Stimulated activated CD4-positive, alpha-beta T cell treated with anti-CD3 and anti-CD28 coated beads, Interleukin-15, amount 100 ng/mL, for 24 hours (primary cell): ENCODE measurements around the gene TTLL6.

Experiments used
- DNase-seq: peaks from one replicate; pipeline ENCODE4 v3.0.0-alpha.2; 2020

Gene TTLL6

DNA sequence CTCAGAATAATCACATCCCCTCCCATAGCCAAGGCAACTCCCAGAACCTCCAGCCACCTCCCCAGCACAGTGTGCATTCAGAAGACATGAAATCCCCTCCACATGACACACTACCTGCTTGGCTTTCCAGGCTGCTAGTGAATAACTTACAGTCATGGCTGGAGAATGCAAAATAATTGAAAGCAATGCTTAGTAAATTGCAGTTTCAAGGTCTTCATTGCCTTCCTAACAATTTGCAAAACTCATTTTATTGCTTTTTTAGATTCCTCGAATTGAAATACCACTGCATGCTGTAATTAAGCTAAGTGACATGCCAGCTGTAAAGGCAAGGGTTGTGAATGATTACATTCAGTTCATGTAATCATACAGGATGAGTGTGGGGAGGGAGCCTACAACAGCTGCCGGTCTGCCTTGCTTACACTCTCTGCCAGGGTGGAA, 59.5 kb downstream of the TTLL6 start:
- no peak for DNase-seq

DNA sequence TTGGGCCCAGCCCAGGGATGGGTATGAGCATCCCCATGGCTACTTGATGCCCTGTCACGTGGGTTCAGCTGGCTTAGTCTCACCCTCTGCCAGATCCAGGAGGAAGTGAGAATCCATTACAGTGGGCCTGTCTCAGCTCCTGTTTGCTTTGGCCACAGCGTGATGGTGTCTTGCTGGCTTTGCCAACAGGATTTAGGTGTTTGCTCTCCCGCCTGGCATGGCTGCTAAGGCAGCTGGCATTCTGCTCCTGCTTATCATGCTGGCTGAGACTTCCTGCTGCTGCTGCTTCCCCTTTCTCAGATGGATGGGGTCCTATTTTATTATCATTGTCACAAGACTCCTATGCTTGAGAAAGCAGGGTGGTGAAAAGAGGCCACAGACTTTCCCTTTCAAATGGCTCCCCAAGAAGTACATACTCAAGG, 60.2 kb downstream of the TTLL6 start:
- no peak for DNase-seq

DNA sequence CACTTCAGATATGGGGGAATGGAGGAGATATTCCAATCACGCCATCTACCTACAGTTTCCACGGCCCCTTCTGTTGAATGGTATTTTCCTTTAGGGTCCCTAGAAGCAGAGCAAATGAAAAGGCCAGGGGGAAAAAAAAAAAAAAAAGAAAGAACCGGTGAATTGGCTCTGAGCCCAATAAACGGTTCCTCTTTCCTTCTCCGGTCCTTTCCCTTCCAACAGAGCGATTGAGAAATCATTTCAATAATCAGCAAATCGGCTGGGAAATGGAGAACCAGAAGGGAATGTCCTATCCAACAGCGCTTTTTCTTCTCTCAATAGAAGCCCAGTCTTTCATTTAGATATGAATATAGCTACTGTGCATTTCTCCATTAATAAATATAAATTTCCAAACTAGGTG, 61.7 kb downstream of the TTLL6 start:
- no peak for DNase-seq

DNA sequence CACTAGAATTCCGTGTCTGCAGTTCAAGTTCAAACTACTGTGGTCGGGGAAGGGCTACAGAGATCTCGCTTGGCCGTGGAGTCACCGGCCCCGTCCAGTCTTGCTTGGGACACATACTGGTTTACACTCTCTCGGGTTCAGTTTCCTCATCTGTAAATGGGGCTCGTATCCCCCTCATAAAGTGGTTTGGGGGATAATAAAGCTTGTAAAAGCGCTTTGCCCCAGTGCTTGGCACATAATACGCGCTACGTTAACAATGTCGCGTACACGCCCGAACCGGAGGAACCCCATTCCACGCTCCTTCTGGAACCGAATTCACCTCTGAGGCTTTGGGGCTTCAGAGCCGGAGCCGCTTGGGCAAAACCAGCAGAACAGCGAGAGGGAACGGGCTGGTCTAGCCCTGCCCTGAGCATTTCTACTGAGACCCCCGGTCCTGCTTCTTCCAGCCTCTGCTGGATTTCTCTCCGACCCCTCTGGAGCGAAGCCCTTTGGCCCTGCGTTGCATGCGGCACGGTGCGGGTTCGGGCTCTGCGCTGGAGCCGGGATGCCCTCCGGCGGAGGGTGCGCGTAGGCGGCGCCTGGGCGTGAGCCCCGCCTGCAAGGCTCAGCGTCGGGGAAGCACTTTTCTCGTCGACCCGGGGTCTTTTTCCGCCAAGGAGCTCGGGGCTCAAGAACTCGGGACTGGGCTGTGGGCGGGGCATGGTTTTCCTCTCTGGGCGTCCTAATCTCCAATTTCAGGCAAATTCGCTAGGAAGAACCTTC, 62.3 kb downstream of the TTLL6 start:
- DNase-seq: no peak

DNA sequence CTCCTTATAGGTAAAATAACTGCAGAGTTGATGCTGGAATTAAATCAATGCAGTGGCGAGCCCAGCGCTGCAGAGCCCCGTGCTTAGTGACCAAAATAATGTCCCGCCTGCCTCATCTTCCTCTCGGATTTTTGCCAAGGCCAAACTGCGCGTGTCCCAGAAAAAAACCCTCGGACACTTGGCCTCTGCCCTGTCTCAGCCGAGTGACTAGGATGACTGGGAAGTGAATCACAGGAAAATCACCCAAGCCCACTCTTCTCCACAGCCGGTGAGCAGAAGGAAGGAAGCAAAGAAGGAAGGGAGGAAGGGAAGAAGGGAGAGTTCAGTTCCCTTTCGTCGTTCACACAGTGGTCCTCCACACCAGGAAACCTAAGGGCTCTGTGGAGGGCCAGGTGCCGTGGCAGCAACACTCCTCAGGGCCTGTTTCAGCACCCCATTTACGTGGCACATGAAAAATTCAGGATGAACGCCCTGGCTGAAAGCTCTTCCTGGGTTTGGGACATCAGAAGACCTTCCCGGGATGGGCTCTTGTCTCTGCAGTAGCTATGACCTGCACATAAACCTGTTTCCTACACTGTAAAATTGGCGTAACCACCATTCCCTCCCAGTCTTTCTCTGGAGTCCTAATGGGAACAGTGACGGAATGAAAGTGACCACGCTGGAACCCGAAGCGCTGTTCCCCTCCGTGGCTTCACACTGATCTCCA, 63.1 kb downstream of the TTLL6 start:
- DNase-seq: no peak

- no peak for DNase-seq
These were observed 64.4 kb downstream of the TTLL6 start for GRCh38 chr17:48752399-48753288.

DNA sequence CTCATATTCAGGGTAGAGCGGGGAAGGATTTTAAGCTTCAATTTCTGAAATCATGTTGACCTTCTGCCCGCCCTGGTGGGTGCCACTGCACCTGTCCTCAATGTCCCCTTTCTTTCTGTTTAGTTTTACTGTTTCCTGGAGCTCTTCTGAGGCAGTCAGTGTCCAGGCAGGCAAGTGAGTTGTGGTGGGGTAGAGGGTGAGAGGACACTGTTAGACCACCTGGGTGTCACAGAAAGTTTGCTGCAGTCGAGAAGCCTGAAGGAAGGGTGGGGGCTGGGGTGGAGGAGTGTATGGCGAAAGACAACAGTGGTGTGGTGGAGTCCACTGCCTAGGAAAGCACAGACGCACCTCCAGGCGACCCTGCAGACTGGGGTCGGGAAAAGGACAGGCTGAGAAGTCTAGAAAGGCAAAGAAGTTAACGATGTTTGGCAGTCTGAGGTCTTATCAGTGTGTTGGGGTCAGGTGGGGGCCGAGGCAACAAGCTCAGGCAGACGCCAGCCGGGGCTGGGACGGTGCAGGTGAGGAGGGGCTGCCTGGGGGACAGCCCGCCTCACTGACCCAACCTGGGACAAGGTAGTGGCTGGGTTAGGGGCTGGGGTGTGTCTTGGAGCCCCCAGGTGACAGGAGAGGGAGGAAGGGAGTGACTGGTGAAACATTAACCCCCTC, 65.2 kb downstream of the TTLL6 start:
- no peak for DNase-seq

DNA sequence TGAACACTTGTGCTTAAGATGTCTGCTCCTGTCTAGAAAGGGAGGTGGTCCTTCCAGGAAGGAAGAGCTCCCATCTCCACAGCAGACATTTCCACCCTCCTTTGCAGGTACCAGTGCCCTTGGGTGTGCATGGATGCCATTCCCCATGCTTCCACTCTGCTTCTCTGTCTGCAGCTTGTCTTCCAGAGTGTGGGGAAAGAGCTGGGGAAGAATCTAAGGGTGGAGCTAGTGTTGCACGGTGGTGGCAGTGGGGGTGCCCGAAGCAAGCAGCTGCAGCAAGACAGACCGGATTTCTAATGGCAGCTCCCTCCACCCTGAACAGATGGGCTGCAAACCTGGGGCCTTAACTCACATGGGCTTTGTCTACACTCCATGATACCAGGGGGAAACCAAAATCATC, 65.9 kb downstream of the TTLL6 start:
- DNase-seq: no peak

- no peak for DNase-seq
These were observed 67.1 kb downstream of the TTLL6 start for GRCh38 chr17:48749621-48750553.

GRCh38 chr17:48748718-48749566, 68.1 kb downstream of the TTLL6 start:
- no peak for DNase-seq

DNA sequence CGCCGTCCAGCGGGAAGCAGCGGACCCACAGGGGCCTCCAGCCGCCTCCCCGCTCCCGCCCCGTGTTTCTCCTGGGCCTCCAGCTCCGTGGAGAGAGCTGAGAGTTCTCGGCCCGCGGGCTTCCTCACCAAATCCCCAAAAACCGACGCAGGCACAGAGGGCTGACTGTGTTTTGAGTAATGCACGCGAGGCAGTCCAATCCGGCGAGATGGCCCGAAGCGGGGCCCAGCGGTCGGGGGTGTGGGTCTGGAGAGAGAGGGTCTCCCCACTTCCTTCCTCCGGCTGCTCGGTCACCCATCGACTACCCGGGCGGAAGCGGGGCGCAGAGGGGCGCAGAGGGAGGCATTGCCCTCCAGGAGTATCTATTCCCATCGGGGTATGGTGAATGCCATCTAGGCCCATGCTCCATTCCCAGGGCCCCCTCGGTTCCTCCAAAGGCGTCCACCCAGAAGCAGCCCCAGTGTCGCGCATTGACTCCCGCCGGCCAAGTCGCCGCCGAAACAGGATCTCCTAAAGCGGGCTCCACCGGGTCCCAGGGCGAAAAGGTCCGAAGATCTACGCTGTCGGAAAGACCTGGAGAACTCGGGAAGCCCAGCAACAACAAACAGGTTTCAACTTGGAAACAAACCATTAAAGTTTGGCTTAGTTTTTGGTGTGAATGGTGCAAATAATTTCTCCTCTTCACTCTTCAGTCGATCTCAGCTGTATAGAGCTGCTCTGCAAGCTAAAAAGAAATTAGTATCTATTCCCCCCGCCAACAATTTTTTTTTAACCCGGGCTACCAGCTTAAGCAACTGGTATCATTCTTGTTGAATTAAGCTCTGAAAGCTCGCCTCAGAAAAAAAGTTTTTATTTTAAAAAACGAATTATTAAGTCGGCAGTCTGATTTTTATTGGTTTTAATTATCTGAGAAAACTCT, 69.3 kb downstream of the TTLL6 start:
- no peak for DNase-seq

- no peak for DNase-seq
These were observed 70.0 kb downstream of the TTLL6 start for GRCh38 chr17:48746916-48747444.

DNA sequence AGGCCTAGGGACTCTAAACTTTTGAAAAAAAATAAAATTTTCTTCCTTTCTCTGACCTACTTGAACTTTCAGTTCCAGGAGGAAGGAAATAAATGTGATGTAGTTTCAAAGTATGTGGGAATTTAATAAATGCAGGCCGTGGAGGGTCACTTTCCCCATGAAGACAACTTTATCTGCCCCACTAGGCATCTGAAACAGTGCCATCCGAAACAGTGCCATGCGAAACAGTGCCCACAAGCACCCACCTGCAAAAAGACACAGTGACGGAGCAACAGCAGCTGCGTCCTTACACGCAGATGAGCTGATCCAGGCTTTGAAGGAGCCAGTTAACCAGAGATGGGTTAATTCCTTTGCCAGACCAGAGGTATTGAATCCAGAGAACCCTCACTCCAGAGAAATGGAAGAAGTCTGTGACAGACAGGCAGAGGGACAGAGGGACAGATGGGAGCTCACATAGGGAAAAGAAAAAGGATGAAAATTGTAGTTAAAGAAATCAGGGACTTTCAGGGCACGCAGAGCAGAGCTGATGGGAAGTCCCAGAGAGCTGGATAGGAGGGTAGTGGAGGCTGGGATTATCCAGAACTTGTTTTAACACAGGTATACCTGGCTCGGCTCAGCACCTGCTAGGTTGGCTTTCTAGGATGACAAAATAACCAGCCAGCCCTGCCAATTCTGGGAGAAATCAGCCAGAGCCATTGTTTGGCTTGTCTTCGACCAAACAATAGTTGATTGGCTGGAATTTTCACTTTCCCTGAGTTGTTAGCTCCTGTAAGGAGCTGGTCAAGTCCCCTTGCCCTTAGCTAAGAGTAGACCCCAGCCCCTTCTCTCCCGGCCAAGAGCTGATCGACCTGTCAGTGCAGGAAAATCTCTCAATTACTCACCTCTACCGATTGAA, 71.4 kb downstream of the TTLL6 start:
- DNase-seq: no peak

DNA sequence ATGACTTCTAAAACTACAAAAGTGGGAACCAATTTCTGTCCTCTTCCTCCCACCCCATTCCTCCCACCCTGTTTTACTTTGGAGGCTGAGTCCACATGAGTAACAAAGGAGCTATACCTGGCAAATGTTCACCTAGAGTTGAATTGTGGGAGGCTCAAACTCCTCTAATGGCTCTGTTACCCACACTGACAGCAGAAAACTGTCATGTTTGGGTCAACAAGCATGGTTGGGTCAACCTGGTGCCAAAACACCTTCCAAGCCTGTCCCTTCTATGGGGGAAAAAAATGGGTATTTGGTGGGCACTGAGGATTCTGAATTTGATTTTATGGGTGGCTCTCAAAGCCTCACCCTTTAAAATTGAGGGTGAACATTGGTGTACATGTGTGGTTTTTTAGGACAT, 76.5 kb downstream of the TTLL6 start:
- no peak for DNase-seq

DNA sequence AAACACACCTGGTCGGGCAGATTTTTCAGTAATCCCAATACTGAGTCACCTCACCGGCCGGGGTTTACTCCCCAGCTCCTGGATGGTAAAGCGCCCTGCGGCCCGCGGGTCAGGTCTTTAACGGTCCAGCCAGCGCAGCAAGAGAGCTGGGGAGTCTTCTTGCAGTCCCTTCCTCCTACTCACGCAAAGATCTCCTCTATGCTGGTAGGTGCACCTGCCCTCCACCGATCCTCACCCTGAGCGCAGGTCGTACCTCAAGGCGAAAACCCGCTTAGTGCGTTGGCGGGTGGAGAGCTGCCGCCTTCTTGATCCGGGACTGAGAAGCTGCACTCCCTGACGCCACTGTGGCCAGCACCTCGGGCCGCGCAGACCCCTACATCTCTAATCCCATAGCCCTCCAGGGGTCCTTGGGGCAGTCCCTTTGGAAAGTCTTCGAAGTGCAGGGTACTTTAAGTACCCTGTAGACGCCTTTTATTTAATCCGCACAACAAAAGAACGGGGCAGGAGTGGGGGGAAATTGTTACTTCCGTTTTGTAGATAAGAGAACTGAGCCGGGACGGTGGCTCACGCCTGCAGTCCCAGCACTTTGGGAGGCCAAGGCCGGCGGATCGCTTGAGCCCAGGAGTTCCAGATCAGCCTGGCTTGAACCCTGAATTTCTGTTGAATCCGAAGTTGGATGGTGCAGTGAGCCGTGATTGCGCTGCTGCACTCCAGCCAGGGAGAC, 78.1 kb downstream of the TTLL6 start:
- no peak for DNase-seq

- DNase-seq: no peak
These were observed 78.6 kb downstream of the TTLL6 start for GRCh38 chr17:48738424-48738802.

DNA sequence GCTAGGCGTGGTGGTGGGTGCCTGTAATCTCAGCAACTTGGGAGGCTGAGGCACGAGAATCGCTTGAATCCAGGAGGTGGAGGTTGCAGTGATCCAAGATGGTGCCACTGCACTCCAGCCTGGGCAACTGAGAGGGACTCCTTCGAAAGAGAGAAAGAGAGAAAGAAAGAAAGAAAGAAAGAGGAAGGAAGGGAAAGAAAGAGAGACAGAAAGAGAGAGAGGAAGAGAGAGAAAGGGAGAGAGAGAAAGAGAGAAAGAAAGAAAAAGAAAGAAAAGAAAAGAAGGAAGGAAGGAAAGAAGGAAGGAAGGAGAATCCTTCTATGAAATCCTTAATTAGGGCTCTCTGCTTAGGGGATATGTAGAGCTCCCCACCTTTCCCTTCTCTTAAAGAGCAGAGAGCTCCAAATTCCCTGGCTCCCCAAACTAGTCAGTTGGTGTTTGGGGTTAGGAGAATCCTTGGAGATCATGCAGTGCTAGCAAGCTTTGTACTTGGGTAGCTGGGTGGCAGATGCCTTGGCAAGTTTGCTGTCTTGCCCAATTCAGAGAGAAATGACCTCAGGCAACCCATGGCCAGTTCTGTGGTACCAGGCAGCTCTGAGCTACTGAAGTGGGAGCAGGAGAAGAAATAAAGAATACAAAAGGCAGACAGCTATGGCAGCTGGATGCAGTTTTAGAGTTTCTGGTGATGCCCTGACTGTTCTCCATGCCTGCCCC, 79.5 kb downstream of the TTLL6 start:
- no peak for DNase-seq
